ELF-1 (cell line): ENCODE results near the gene SHISAL1.
"Not testable (repeated sequence)": the region's sequence is repeated elsewhere in the genome, so short reads cannot be mapped to it uniquely, and the experiment has no call there.

Experiments used
- DNase-seq: peaks from one replicate; pipeline ENCODE4 v3.0.0-alpha.2; 2016; ENCODE audit warnings: low read depth, low spot score

The SHISAL1 gene

GRCh38 chr22:44304354-44304753, 8.4 kb downstream of the SHISAL1 start:
- peak; percentile 67 for DNase-seq

- DNase-seq: not testable (repeated sequence)
Observed at GRCh38 chr22:44302363-44302762, 10.4 kb downstream of the SHISAL1 start.

GRCh38 chr22:44301039-44301438, 11.7 kb downstream of the SHISAL1 start:
- no peak for DNase-seq

GRCh38 chr22:44299124-44299523, 13.6 kb downstream of the SHISAL1 start:
- no peak for DNase-seq

- no peak for DNase-seq
Observed at GRCh38 chr22:44298406-44299091, 14.2 kb downstream of the SHISAL1 start.

- DNase-seq: no peak
Observed at GRCh38 chr22:44297470-44298061, 15.2 kb downstream of the SHISAL1 start.

GRCh38 chr22:44295406-44295805, 17.3 kb downstream of the SHISAL1 start:
- no peak for DNase-seq

- DNase-seq: no peak
Observed at GRCh38 chr22:44293876-44294275, 18.9 kb downstream of the SHISAL1 start.

GRCh38 chr22:44293034-44293433, 19.7 kb downstream of the SHISAL1 start:
- no peak for DNase-seq

- no peak for DNase-seq
Observed at GRCh38 chr22:44292521-44292920, 20.2 kb downstream of the SHISAL1 start.

GRCh38 chr22:44291674-44292360, 20.9 kb downstream of the SHISAL1 start:
- DNase-seq: no peak

GRCh38 chr22:44291265-44291664, 21.5 kb downstream of the SHISAL1 start:
- no peak for DNase-seq

- DNase-seq: peak; percentile 80
Observed at GRCh38 chr22:44289414-44290171, 23.2 kb downstream of the SHISAL1 start.

GRCh38 chr22:44288913-44289312, 23.8 kb downstream of the SHISAL1 start:
- DNase-seq: peak; percentile 56

GRCh38 chr22:44287741-44288140, 25.0 kb downstream of the SHISAL1 start:
- DNase-seq: no peak

- DNase-seq: no peak
Observed at GRCh38 chr22:44287121-44287693, 25.5 kb downstream of the SHISAL1 start.

- no peak for DNase-seq
Observed at GRCh38 chr22:44286646-44287045, 26.1 kb downstream of the SHISAL1 start.

GRCh38 chr22:44284711-44285110, 28.0 kb downstream of the SHISAL1 start:
- DNase-seq: no peak

GRCh38 chr22:44281768-44282637, 30.7 kb downstream of the SHISAL1 start:
- no peak for DNase-seq

- no peak for DNase-seq
Observed at GRCh38 chr22:44280665-44281188, 32.0 kb downstream of the SHISAL1 start.

- DNase-seq: peak; percentile 67
Observed at GRCh38 chr22:44279069-44279360, 33.7 kb downstream of the SHISAL1 start.
